ENCODE measurements around the gene CLCN6. TPM values are rescaled to one million over a fixed set of nuclear protein-coding genes. Genes with fewer than 3 reads are reported as not detected.

Gene CLCN6
- total RNA-seq, 1 donor from 2014 or later, result 15.1 TPM

- intact Hi-C loops (cut with micrococcal nuclease), result no loop called here
These were observed 41.8 kb downstream of the CLCN6 start, which contains the start of gene NPPA for GRCh38 chr1:11847667-11848372. Gene NPPA (minus strand): TSS chr1:11847783. CDS start chr1:11847684, 99 bp downstream.

- intact Hi-C loops (cut with micrococcal nuclease), result no loop called here
These were observed 42.3 kb downstream of the CLCN6 start for GRCh38 chr1:11848373-11848700.

DNA sequence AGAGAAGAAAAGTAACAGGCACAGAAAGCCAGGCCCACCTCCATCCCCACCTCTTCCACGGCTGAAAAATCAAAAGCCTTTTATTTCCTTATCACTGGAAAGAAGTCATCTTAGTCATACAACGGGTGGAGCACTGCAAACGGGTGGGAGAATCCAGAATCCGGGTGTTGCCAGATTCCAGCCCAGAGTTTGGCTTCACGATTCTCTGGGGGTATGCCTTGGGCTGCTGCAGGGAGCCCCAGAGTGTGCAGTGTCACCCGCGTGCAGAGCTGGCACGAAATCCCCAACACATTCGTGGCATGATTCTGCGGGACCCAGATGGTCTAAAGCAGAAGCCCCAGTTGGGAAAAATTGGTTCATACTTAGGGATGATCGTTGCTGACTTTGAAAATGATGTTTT lies 44.2 kb downstream of the CLCN6 start:
- intact Hi-C loops (cut with micrococcal nuclease), result no loop called here

- intact Hi-C loops (cut with micrococcal nuclease), result no loop called here
These were observed 45.2 kb downstream of the CLCN6 start for GRCh38 chr1:11851180-11851579.

DNA sequence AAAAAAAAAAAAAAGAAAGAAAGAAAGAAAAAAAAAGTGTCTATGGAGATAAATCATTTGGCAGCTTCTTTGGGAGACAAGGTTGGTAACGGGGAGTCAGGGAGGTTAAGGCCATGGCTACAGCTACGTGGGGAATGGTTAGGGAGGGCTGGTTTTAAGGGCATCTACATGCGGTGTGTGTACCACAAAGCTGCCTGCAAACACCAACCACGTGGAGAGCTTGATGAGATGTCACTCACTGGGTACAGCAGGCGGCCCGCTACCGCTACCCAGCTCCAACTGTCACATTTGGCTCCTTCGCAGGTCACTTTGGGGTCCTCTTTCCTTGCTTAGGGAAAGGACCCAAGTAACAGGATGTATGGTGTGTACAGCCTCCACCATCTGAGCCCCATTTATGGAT lies 48.5 kb downstream of the CLCN6 start:
- intact Hi-C loops (cut with micrococcal nuclease), result no loop called here

- intact Hi-C loops (cut with micrococcal nuclease), result no loop called here
These were observed 49.4 kb downstream of the CLCN6 start for GRCh38 chr1:11855430-11855829.

DNA sequence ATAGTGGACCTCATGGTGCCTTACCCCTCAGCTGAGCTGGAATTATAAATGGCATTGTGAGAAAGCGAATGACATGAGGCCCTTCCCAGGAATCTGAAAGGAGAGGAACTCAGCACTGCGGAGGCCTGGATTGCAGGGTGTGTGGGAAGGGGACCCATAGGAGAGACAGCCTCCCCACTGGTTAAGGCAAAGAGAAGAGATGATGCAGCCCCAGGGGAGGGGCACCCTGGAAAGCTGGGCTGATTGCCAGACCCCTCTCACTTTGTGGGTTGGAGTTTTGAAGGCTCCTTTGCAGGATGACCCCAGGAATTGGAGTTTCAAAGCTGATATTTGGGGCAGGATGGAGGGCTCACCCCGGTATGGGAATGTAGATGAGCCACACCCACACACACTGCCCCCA lies 50.7 kb downstream of the CLCN6 start:
- intact Hi-C loops (cut with micrococcal nuclease), result no loop called here

DNA sequence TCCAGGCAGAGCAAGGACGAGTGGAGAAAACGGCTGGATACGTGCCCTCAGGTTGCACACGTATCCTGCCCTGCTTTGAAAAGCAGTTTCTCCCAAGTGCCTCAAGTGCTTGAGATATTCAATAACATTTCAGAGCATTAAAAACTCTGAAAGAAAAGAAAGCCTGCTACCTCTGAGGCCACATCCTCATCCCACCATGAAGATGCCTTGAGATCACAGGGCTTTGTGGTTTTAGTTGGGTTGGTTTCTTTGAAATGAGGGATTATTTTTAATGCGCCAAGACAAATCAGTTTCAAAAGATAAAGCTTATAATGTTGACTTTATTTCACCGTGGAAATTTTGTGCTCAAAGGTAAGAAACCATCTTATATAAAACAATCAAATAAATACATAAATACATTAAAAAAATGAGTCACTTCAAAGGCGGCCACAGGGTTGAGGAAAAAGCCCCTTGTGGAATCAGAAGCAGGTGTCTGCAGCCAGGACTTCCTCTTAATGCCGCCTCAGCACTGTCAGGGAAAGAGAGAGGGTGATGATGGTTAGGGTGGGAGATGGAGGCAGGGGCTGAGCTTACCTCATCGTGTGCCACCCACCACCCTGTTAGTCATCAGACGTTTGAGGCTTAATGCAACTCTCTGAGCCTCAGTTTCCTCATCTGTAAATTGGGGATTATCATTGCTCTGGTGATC lies 51.3 kb downstream of the CLCN6 start:
- intact Hi-C loops (cut with micrococcal nuclease), result no loop called here

DNA sequence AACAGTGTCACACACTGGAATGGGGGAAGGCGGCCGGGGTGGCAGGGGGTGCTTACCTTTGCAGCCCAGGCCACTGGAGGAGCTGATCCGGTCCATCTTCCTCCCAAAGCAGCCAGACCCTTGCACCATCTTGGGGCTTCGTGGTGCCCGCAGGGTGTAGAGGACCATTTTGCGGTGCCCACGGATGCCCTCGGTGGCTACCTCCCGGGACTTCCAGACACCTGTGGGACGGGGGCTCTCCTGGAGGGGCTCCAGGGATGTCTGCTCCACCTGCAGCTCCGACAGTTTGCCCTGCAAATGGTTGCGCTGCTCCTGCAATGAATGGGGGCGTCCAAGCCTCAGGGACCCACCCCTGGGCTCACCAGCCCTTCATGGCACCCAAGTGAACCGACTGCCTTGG lies 52.2 kb downstream of the CLCN6 start:
- intact Hi-C loops (cut with micrococcal nuclease), result no loop called here

- intact Hi-C loops (cut with micrococcal nuclease), result no loop called here
These were observed 52.6 kb downstream of the CLCN6 start, which contains the start of gene NPPB for GRCh38 chr1:11858613-11858967. Gene NPPB (minus strand): TSS chr1:11858945. CDS start chr1:11858833, 112 bp downstream.

DNA sequence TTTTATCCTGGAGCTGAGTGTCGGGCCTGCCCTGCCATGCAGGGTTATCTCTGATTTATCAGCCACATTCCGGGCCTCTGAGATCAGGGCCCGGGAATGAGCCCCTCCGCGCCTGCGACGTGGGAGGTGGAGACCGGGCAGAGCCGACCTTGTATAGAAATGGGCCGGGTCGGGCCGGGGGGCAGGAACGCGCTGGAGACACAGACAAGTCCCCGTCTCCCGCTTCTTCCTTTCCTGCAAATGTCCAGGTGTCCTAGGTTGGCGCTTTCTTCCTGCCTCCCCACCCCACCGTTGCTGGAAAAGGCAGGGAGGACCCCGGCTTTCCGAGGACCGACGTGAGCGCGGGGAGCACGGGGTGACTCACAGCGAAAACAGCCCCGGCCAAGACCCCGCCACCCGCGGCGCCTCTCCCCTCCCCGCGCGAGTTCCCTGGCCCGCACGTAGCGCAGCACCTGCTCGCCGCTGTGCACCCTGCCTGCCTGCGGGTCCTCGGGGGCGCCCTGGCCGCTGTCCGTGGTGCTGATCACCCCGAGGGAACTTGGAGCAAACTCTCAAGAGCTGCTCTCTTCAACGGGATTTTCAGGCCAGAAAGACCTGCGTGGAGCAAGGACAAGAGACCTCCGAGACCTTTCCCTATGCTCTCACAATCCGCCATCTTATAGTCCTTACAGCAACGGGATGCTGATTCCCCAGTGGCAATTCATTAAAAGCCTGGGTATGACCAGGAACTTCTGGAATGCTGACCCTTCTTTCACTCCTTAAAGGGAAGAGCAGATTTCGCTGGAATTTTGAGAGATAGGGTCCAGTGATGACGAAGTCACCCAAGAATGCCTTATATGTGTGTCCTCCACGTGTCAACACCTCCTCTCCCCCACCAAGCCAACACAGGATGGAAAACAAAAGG lies 53.2 kb downstream of the CLCN6 start:
- intact Hi-C loops (cut with micrococcal nuclease), result no loop called here

- intact Hi-C loops (cut with micrococcal nuclease), result no loop called here
These were observed 54.1 kb downstream of the CLCN6 start for GRCh38 chr1:11860083-11860482.

DNA sequence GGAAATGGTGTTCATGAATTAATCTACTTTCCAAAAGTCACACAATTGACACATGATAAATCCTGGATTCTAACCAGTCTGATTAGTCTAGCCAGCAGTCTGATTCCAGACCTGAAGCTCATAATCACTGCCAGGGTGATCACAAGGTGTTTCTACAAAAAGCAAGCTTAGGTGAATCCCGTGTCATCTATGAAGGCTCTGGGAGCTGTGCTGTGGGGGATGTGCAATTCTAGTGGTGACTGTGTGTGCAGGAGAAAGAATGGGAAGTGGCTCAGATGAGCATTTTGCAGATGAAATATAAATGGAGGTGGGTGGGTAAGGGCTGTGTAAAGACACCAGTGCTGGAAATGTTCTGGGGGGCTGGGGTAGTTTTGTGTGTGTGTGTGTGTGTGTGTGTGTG lies 54.6 kb downstream of the CLCN6 start:
- intact Hi-C loops (cut with micrococcal nuclease), result no loop called here

GRCh38 chr1:11862890-11863289 lies 56.9 kb downstream of the CLCN6 start:
- intact Hi-C loops (cut with micrococcal nuclease), result no loop called here

- intact Hi-C loops (cut with micrococcal nuclease), result no loop called here
These were observed 62.5 kb downstream of the CLCN6 start for GRCh38 chr1:11868331-11868980.

DNA sequence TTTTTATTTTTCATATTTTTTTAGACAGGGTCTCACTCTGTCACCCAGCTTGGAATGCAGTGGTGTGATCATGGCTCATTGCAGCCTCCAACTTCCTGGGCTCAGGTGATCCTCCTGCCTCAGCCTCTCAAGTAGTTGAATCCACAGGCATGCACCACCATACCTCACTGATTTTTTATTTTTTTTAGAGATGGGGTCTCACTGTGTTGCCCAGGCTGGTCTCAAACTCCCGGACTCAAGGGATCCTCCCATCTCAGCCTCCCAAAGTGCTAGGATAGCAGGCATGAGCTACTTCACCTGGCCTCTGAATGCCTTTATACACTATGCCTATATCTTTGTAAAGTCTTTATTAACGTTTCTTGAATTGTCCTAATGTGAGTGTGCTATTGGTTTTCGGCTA lies 63.1 kb downstream of the CLCN6 start:
- intact Hi-C loops (cut with micrococcal nuclease), result no loop called here

- intact Hi-C loops (cut with micrococcal nuclease), result no loop called here
These were observed 63.7 kb downstream of the CLCN6 start for GRCh38 chr1:11869650-11870207.

DNA sequence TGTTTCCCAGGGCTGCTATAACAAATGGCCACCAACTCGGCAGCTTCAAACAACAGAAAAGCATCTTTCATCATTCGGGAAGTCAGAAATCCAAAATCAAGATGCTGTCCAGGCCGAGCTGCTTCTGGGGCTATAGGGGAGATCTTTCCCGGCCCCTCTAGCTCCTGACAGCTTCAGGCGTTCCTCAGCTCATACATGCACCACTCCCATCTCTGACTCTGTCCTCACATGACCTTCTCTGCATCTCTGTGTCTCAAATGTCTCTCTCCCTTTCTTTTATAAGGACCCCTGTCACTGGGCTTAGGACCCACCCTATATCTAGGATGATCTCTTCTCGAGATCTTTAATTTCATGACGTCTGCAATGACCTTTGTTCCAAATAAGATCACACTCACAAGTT lies 66.6 kb downstream of the CLCN6 start:
- intact Hi-C loops (cut with micrococcal nuclease), result no loop called here

DNA sequence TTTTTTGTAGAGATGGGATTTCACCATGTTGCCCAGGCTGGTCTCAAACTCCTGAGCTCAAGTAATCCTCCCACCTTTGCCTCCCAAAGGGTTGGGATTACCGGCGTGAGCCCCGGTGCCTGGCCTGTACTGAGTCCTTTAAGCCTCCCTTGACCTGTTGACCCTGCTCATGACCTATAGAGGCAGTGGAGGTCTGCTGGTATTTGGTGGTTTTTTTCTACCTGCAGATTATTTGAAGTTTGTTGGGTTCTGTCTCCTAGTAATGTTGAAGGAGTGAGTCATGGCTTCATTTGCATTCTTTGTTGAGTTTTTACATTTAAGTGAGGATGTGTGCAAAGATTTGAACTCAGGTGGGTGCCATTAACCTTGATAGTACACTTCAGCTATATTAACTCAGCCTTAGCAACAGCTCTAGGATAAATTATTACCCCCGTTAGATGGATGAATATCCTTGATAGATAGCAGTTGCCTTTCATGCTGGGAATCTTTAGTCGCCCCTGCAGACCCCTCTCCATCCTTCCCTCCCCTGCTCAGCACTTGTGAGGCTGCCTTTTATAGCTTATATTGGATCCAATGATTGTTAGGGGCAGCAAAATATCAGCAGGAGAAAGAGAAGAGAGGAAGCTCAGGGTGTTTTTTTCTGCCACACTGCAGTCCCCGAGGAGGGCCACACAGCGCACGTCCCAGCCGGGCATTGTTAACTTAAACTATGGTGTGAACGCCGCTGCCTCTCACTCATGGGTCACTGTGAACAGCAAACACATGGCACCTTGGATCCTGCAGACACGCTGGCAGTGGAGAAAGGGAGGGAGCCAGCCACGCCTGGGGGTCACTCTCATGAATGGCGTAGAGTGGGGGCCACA lies 67.6 kb downstream of the CLCN6 start:
- intact Hi-C loops (cut with micrococcal nuclease), result no loop called here

DNA sequence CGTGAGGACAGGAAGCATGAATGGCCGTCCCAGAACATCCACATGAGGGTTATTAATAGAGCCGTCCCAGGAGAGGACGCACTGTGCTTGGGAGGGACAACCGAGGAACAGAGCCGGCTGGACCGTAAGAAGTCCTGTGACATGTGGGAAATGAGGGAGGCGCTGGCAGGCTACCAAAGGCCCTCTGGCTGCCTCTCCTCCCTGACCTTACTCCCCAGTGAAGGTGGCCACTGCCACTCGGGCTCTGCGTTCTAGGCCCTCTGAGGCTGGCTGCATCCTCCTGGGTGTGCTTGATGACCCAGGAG lies 68.2 kb downstream of the CLCN6 start:
- intact Hi-C loops (cut with micrococcal nuclease), result no loop called here

GRCh38 chr1:11874624-11875023 lies 68.6 kb downstream of the CLCN6 start:
- intact Hi-C loops (cut with micrococcal nuclease), result no loop called here

Measured in T-helper 2 cell treated with Interferon-gamma antibody and Interleukin-4, amounts not matched to agents 100 ng/mL and 5 ng/mL, for 36 hours (primary cell).